Lung (tissue), 12 donors: ENCODE results near the gene MYO10. TPM values are rescaled to one million over a fixed set of nuclear protein-coding genes. Genes with fewer than 3 reads are reported as not detected.

Source experiments
- ATAC-seq: fragments of 200-7000 bp; cut with Tn5 transposase; one replicate; pipeline ENCODE4 v1.9.1; 2020; ENCODE audit warnings: moderate number of reproducible peaks; ENCODE audit not compliant: insufficient read depth, low FRiP score
- DNase-seq, 3 donors: peaks; one replicate each; pipeline ENCODE4 v3.0.0-alpha.2; 2013 to 2017
- H3K27ac ChIP-seq, 2 donors: one replicate each; pipeline ENCODE4 v1.5.1; 2013; ENCODE audit warnings: mild to moderate bottlenecking in 2 of 2, moderate library complexity in 2 of 2, control low read depth in 1 of 2, inconsistent platforms in 1 of 2, low read depth in 1 of 2, low read length in 1 of 2
- H3K27me3 ChIP-seq, 3 donors: one replicate each; pipeline ENCODE4 v1.5.1; 2013; ENCODE audit warnings: low read length in 2 of 3; ENCODE audit not compliant: control insufficient read depth in 3 of 3, insufficient read depth in 3 of 3
- H3K36me3 ChIP-seq, 4 donors: one replicate each; pipeline ENCODE4 v1.5.1; 2013; ENCODE audit warnings: low read length in 4 of 4, mild to moderate bottlenecking in 1 of 4, moderate library complexity in 1 of 4; ENCODE audit not compliant: control insufficient read depth in 4 of 4, insufficient read depth in 4 of 4
- H3K4me1 ChIP-seq, 5 donors: one replicate each; pipeline ENCODE4 v1.5.1; 2013; ENCODE audit warnings: low read length in 5 of 5, mild to moderate bottlenecking in 2 of 5, moderate library complexity in 1 of 5; ENCODE audit not compliant: control insufficient read depth in 5 of 5, insufficient read depth in 5 of 5
- H3K4me3 ChIP-seq: one replicate; pipeline ENCODE4 v1.5.1; 2013; ENCODE audit warnings: mild to moderate bottlenecking, control low read depth, moderate library complexity
- H3K9ac ChIP-seq, 2 donors: one replicate each; pipeline ENCODE4 v1.5.1; 2013; ENCODE audit warnings: low read length in 2 of 2, control low read depth in 1 of 2; ENCODE audit not compliant: insufficient read depth in 1 of 2
- H3K9me3 ChIP-seq, 4 donors: one replicate each; pipeline ENCODE4 v1.5.1; 2013; ENCODE audit warnings: low read length in 3 of 4, mild to moderate bottlenecking in 1 of 4, moderate library complexity in 1 of 4; ENCODE audit not compliant: control insufficient read depth in 4 of 4, insufficient read depth in 3 of 4
- CTCF ChIP-seq: IDR thresholded peaks from 2 replicates; pipeline ENCODE4 v1.5.1; 2012; ENCODE audit warnings: mild to moderate bottlenecking; ENCODE audit errors: control extremely low read depth, extremely low read depth
- WGBS, 2 donors: extraction: QIAGEN DNeasy Blood & Tissue Kit; methylation state at CpG; one replicate each; pipeline ENCODE4 v1.1.7; 2013; 5-methylcytosine and 5-hydroxymethylcytosine counted together
- polyA plus RNA-seq, 2 donors: library from polyadenylated mRNA; stranded (reverse); fragments of 200-250 nt; gene quantifications; one replicate each; pipeline ENCODE4 v1.2.1, GENCODE V29; 2013
- total RNA-seq, 2 donors: library from RNA; depleted of rRNA in 1 of 2; stranded (reverse); fragments of >200 nt in 1 of 2; gene quantifications; one replicate each; pipeline ENCODE4 v1.2.1, GENCODE V29; 2014 to 2021
- donor health status: control.
- donor health status: control.
- donor health status: Bipolar disorder and iron deficiency.
- donor health status: healthy.
- donor health status: DM: yes; HTN: yes; CAD: no.

The MYO10 gene
- total and polyA plus RNA-seq, 4 donors, result 10.6 to 71.5 (median 28.2) TPM

GRCh38 chr5:16819522-16820167 is 116.4 kb downstream of the MYO10 start:
- peak in 2 of 3 donors; percentile 68 to 71 for DNase-seq
- Histone ChIP-seq H3K27me3 (no peaks in the 10 kb centered on the region), H3K4me1 (peaks cover 0 to 8% (median 0%) of the 10 kb centered on the region in 5 donors), H3K9ac (no peak overlapping the region), H3K36me3 (peaks cover 0 to 8% (median 0%) of the 10 kb centered on the region in 4 donors), H3K27ac (no peak overlapping the region), H3K9me3 (no peaks in the 10 kb centered on the region), H3K4me3 (no peak overlapping the region)
- no peak for ATAC-seq
- TF ChIP-seq CTCF, result no peak
- 79 to 88% methylated on average over 4 of the region's 4 CpGs for WGBS, 2 donors

GRCh38 chr5:16815432-16815831 is 120.7 kb downstream of the MYO10 start:
- WGBS, 2 donors, result 44 to 62% methylated on average over 3 of the region's 3 CpGs
- Histone ChIP-seq H3K9ac (no peak overlapping the region), H3K27me3 (no peaks in the 10 kb centered on the region), H3K4me1 (peaks cover 0 to 19% (median under 1%) of the 10 kb centered on the region in 5 donors), H3K9me3 (no peaks in the 10 kb centered on the region), H3K36me3 (peaks cover 0 to 12% (median 0%) of the 10 kb centered on the region in 4 donors), H3K4me3 (no peak overlapping the region), H3K27ac (no peak overlapping the region)
- no peak for DNase-seq
- no peak for TF ChIP-seq CTCF
- ATAC-seq, result peak; percentile 35

DNA sequence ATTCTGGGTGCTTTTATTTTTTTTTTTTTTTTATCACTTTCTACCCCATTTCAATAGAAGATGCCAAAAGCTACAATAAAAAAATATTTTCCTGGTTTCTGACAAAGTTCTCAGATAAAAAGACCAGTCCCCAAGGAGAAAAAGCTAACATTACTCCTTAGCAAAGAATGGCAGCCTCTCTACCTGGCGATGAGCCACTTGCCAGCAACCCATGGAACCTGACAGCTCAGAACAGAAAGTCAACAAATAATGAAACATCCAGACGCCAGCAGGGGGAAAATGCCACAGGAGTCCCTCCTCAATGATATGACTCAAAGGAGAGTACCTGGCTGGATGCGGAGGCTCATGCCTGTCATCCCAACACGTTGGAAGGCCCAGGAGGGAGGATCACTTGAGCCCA is 123.2 kb downstream of the MYO10 start:
- WGBS, 2 donors, result 82 to 87% methylated on average over 4 of the region's 4 CpGs
- Histone ChIP-seq H3K4me1 (peaks cover 6 to 26% (median 12%) of the 10 kb centered on the region in 5 donors), H3K9ac (no peak overlapping the region), H3K36me3 (peaks cover 0 to 12% (median 0%) of the 10 kb centered on the region in 4 donors), H3K27ac (peak overlapping the region in 1 of 2 donors; percentile 52), H3K4me3 (no peak overlapping the region), H3K27me3 (no peaks in the 10 kb centered on the region), H3K9me3 (no peaks in the 10 kb centered on the region)
- DNase-seq, result no peak
- no peak for ATAC-seq
- no peak for TF ChIP-seq CTCF

- H3K27ac ChIP-seq, result peak overlapping the region in 1 of 2 donors; percentile 69
- H3K36me3 ChIP-seq, result peaks cover 0 to 7% (median 0%) of the 10 kb centered on the region in 4 donors
- no peak for ATAC-seq
- TF ChIP-seq CTCF, result no peak
- DNase-seq, result peak in 2 of 3 donors; percentile 35 to 43
- no peaks in the 10 kb centered on the region for H3K9me3 ChIP-seq
- peaks cover 7 to 28% (median 12%) of the 10 kb centered on the region in 5 donors for H3K4me1 ChIP-seq
- H3K27me3 ChIP-seq, result no peaks in the 10 kb centered on the region
- 48 to 80% methylated on average over 3 of the region's 3 CpGs for WGBS, 2 donors
- no peak overlapping the region for H3K4me3 ChIP-seq
- H3K9ac ChIP-seq, result no peak overlapping the region
Observed at GRCh38 chr5:16812448-16812847, 123.6 kb downstream of the MYO10 start.
